Astrocyte of the spinal cord (primary cell): ENCODE data around the gene APOBEC3H.

Source experiments
- DNase-seq: peaks from one replicate; pipeline ENCODE4 v3.0.0; 2011; ENCODE audit warnings: low read depth, low spot score
- H3K4me3 ChIP-seq: 2 replicates; pipeline ENCODE4 v1.5.1; 2011; ENCODE audit warnings: low read depth, mild to moderate bottlenecking, low read length, moderate library complexity
- in situ Hi-C: cut with HindIII; loops from 2 replicates; pipeline ENCODE4 v1.10.0; 2017; ENCODE audit warnings: low sequenced_read_pairs
- TF ChIP-seq, protein P1 (sequence below): IDR thresholded peaks from 2 replicates; pipeline ENCODE4 v1.5.1; 2012; ENCODE audit warnings: low read depth, mild to moderate bottlenecking, low read length, inconsistent platforms

APOBEC3H gene

DNA sequence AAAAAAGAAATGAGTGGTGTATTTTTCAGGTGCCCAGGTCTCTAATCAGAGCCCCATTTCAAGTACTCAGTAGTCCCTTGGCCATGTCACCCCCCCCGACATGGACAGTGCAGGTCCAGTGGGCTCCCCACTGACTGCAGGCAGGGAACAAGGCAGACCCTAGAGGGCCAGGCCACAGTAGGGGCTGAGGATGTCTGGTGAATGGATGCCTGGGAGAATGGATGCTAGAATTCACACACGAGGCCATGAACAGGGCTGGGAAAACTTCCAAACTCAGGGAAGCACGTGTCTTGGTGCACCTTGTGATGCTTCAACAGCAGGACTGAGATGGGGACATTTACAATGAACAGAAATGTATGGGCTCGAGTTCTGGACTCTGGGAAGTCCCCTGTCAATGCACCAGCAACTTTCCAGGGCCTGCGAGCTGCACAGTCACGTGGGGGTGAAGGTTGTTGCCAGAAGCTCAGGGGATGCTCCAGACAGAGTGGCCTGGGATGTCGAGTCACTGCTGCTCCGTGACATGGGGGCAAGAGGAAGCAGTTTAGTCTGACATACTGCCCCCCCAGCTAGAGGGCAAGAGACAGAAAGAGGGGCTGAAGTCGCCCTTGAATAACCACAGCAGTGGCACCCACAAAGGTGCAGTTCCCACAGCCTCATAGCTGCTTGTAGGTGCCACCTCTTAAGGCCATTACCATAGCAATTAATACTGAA is 16.8 kb upstream of the APOBEC3H start:
- DNase-seq, result no peak
- in situ Hi-C loops, result no loop called here
- no peak overlapping the region for H3K4me3 ChIP-seq
- TF ChIP-seq, protein P1, sequence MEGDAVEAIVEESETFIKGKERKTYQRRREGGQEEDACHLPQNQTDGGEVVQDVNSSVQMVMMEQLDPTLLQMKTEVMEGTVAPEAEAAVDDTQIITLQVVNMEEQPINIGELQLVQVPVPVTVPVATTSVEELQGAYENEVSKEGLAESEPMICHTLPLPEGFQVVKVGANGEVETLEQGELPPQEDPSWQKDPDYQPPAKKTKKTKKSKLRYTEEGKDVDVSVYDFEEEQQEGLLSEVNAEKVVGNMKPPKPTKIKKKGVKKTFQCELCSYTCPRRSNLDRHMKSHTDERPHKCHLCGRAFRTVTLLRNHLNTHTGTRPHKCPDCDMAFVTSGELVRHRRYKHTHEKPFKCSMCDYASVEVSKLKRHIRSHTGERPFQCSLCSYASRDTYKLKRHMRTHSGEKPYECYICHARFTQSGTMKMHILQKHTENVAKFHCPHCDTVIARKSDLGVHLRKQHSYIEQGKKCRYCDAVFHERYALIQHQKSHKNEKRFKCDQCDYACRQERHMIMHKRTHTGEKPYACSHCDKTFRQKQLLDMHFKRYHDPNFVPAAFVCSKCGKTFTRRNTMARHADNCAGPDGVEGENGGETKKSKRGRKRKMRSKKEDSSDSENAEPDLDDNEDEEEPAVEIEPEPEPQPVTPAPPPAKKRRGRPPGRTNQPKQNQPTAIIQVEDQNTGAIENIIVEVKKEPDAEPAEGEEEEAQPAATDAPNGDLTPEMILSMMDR, result no peak

DNA sequence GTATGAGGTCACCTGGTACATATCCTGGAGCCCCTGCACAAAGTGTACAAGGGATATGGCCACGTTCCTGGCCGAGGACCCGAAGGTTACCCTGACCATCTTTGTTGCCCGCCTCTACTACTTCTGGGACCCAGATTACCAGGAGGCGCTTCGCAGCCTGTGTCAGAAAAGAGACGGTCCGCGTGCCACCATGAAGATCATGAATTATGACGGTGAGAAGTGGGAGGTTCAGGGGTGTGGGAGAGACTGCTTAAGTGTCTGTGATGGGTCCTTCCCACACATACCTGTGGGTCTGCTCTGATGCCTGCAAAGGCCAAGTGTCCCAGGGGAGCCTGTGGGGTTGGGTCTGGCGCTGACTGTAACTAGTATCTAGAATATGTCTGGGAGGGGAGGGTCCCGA is 16.0 kb upstream of the APOBEC3H start:
- no peak overlapping the region for H3K4me3 ChIP-seq
- in situ Hi-C loops, result no loop called here
- no peak for DNase-seq
- TF ChIP-seq, protein P1, result no peak

DNA sequence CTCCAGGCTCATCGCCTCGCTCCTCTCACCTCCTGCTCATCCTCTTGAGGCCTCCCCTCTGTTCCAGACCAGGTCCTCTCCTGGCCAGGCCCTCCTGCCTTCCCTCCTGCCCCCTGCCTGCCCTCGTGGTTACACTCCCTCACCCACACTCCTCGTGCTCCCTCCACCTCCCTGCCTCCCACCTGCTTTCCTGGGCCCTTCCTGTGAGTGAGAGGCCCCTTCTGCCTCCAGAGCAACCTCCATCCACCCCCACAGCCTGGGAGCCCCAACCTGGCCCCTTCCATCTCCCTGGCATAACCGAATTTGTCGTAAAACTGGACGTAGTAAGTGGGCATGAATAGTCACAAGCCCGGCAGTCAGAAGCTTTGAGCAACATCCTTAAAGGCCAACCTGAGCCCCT is 15.4 kb upstream of the APOBEC3H start:
- in situ Hi-C loops, result no loop called here
- TF ChIP-seq, protein P1, result no peak
- no peak for DNase-seq
- no peak overlapping the region for H3K4me3 ChIP-seq

DNA sequence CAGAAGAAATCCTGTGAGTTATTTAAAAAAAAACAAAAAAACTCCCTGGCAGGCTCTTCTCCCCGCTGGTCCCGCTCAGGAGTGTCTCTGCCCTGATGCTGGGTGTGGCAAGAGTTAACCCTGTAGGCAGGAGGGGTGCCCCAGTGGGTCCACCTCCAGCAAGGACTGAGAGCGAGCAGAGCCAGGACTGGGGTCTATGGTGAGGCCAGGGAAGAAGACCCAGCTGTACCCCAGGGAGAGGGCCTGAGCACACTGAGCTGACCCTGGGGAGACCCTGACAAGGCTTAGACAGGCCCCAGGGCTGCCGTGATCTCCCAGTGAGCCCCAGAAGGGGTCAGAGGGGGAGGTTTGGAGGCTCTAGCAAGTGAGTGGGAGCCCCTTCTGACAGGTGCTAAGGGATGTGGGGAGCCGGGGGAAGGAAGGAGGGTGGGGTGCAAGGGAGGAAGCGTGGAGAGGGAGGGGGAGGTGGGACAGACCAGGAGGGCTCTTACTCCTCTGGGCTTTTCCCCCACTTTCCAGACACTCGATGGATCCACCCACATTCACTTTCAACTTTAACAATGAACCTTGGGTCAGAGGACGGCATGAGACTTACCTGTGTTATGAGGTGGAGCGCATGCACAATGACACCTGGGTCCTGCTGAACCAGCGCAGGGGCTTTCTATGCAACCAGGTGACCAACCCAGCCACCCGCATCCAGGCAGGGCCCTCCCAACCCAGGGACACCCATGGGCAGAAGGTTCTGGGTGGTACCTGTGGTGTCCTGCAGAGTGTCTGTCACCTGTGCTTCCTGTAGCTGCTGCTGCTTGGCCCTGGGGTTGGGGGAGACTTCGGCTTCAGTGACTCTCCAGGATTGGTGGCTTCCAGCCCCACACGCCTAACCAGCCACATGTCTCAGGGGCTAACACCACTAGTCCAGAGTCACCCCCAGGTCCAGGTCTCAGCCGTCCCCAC is 13.6 kb upstream of the APOBEC3H start:
- no peak for DNase-seq
- in situ Hi-C loops, result no loop called here
- TF ChIP-seq, protein P1, result no peak
- H3K4me3 ChIP-seq, result no peak overlapping the region

DNA sequence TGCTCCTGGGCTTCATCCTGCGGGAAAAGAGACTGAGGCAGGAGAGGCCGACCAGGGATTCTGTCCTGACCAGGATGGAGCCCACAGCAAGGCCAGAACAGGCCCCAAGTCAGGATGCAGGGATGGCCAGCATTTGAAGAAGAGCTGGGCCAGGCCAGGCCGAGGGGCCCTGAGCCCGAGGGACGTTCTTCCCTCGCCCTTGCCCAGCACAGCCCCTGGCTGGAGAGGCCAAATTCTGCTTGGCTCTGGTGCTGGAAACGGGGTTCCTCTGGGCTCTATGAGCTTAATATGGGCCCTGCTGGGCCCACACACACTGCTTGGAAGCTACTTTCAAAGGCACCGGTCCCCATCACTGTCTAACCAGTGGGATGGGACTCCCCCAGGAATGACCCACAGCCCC is 12.4 kb upstream of the APOBEC3H start:
- in situ Hi-C loops, result no loop called here
- TF ChIP-seq, protein P1, result no peak
- DNase-seq, result no peak
- H3K4me3 ChIP-seq, result no peak overlapping the region

DNA sequence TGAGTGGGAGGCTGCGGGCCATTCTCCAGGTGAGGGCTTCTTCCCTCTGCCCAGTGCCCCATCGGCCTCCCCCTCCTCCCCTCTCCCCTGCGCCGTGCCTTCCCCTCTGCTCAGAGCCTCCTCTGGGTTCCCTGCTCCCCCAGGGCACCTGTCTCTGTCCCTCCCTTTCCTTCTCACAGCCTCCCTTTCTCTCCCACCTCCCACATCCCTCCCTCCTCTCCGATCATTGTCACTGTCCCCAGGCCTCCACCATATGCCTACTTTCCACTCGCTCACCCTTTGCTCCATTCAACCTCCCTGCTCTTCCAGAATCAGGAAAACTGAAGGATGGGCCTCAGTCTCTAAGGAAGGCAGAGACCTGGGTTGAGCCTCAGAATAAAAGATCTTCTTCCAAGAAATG is 9.9 kb upstream of the APOBEC3H start:
- no peak for DNase-seq
- TF ChIP-seq, protein P1, result no peak
- in situ Hi-C loops, result no loop called here
- H3K4me3 ChIP-seq, result no peak overlapping the region
